IPS DF 6.9 (cell line): ENCODE measurements around the gene ZP2.
"Not testable (repeated sequence)": the region's sequence is repeated elsewhere in the genome, so short reads cannot be mapped to it uniquely, and the experiment has no call there.

Source experiments
- DNase-seq: peaks from one replicate; pipeline ENCODE4 v3.0.0-alpha.2; 2013; ENCODE audit warnings: low read depth, low spot score
- H3K27ac ChIP-seq: one replicate; pipeline ENCODE4 v1.5.1; 2013; ENCODE audit warnings: low read length, control low read depth
- H3K27me3 ChIP-seq: 2 replicates; pipeline ENCODE4 v1.6.1; 2013; ENCODE audit warnings: mild to moderate bottlenecking, low read length; ENCODE audit not compliant: control insufficient read depth, insufficient read depth
- H3K36me3 ChIP-seq: 2 replicates; pipeline ENCODE4 v1.6.1; 2013; ENCODE audit warnings: low read length; ENCODE audit not compliant: control insufficient read depth, insufficient read depth
- H3K4me1 ChIP-seq: 2 replicates; pipeline ENCODE4 v1.6.1; 2013; ENCODE audit warnings: low read length; ENCODE audit not compliant: control insufficient read depth, insufficient read depth
- H3K4me3 ChIP-seq: 2 replicates; pipeline ENCODE4 v1.5.1; 2013; ENCODE audit warnings: mild to moderate bottlenecking, low read length
- H3K9me3 ChIP-seq: 2 replicates; pipeline ENCODE4 v1.6.1; 2013; ENCODE audit warnings: low read length, inconsistent platforms; ENCODE audit not compliant: control insufficient read depth, insufficient read depth
- WGBS: extraction: QIAGEN DNeasy Blood & Tissue Kit; methylation state at CpG from one replicate; pipeline ENCODE4 v1.1.7; 2013; ENCODE audit warnings: mixed read lengths, missing lambda C conversion rate; ENCODE audit not compliant: insufficient read length, insufficient coverage; 5-methylcytosine and 5-hydroxymethylcytosine counted together

ZP2 gene

DNA sequence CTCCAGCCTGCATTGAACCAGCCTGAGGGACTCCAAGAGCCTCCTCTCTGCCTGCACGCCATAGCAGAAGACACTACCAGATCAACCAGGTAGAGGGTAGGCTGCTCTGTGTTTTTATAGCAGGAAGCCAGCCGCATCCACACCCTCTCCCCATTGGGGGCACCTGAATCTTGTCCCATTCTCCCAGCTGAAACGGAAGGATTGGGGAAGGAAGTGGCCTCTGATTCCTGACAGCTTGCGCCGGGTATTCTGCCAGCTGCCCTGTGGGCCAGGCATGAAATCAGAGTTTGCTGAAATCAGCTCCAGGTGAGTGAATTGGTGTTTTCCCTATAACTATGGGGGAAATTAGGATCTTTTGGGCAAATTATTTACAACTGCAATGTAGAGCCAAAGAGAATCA, at the start of gene ZP2:
Gene ZP2 (minus strand): TSS at position 89 of the 400 bp plus-strand sequence. CDS start 27 bp downstream, at position 62.
- Histone ChIP-seq H3K4me1 (no peaks in the 10 kb centered on the region), H3K36me3 (no peaks in the 10 kb centered on the region), H3K9me3 (no peaks in the 10 kb centered on the region), H3K27me3 (no peaks in the 10 kb centered on the region), H3K27ac (no peak within 1 kb of the TSS), H3K4me3 (no peak within 1 kb of the TSS)
- no CpG with 5 or more reads among the region's 5 CpGs for WGBS
- no peak for DNase-seq

DNA sequence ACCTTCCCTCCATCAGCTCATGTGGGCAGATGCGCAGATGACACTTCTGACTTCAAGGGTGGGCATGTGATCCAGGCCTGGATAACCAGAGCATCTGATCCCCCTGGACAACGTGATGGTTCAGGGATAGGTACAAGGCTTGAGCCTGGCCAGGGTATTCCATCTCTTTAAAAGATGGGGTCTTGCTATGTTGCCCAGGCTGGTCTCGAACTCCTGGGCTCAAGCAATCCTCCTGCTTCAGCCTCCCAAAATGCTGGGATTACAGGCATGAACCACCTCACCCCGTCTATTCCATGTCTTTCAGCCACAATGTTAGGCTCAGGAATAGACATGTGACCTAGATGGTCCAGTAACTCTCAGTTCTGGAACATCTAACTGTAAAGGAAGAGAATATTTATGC, 45.9 kb upstream of the ZP2 start:
- no peak overlapping the region for H3K4me3 ChIP-seq
- H3K9me3 ChIP-seq, result no peaks in the 10 kb centered on the region
- no CpG with 5 or more reads among the region's 4 CpGs for WGBS
- no peak for DNase-seq
- H3K36me3 ChIP-seq, result no peaks in the 10 kb centered on the region
- no peak overlapping the region for H3K27ac ChIP-seq
- no peaks in the 10 kb centered on the region for H3K4me1 ChIP-seq
- H3K27me3 ChIP-seq, result no peaks in the 10 kb centered on the region

DNA sequence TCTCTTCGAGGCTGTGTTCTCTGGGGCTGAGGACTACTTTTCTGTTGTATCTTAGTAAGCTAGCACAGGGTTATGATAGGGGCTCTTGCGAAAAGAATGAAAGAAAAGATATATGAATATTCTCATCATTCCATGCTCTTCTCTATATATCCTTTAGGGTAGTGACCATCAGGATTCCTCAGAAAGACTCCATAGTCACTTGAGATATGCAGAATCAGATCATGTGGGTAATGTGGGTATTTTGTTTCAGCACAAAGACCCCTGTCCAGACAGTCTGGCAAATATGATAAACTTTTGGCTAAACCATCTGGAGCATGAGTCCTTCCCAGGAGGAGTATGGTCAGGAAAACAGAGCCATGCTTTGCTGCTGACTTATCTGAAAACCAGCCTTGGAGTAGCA, 45.3 kb upstream of the ZP2 start:
- Histone ChIP-seq H3K4me1 (no peaks in the 10 kb centered on the region), H3K4me3 (no peak overlapping the region), H3K27me3 (no peaks in the 10 kb centered on the region), H3K9me3 (no peaks in the 10 kb centered on the region), H3K36me3 (no peaks in the 10 kb centered on the region), H3K27ac (no peak overlapping the region)
- no peak for DNase-seq
- no CpG with 5 or more reads among the region's 2 CpGs for WGBS

DNA sequence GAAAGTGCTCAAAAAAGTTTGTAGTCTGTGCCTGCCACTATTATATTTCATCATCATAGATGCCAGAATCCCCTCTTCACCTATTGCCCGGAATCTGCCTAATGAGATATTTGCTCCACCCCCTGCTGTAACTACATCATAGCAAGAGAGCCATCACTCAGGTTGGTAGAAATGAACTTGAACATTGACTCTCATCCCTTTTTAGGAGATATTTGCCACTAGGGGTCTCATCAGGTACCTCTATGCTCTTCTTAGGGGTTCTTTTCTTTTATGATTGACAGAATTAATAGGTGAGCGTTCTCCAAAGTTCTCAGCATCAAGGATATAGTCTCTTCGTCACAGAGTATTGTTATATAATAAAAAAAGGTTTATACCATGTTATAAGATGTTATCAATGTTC, 42.1 kb upstream of the ZP2 start:
- no peak overlapping the region for H3K4me3 ChIP-seq
- DNase-seq, result no peak
- no CpG with 5 or more reads among the region's 3 CpGs for WGBS
- no peaks in the 10 kb centered on the region for H3K27me3 ChIP-seq
- H3K36me3 ChIP-seq, result no peaks in the 10 kb centered on the region
- H3K9me3 ChIP-seq, result no peaks in the 10 kb centered on the region
- H3K4me1 ChIP-seq, result no peaks in the 10 kb centered on the region
- no peak overlapping the region for H3K27ac ChIP-seq

DNA sequence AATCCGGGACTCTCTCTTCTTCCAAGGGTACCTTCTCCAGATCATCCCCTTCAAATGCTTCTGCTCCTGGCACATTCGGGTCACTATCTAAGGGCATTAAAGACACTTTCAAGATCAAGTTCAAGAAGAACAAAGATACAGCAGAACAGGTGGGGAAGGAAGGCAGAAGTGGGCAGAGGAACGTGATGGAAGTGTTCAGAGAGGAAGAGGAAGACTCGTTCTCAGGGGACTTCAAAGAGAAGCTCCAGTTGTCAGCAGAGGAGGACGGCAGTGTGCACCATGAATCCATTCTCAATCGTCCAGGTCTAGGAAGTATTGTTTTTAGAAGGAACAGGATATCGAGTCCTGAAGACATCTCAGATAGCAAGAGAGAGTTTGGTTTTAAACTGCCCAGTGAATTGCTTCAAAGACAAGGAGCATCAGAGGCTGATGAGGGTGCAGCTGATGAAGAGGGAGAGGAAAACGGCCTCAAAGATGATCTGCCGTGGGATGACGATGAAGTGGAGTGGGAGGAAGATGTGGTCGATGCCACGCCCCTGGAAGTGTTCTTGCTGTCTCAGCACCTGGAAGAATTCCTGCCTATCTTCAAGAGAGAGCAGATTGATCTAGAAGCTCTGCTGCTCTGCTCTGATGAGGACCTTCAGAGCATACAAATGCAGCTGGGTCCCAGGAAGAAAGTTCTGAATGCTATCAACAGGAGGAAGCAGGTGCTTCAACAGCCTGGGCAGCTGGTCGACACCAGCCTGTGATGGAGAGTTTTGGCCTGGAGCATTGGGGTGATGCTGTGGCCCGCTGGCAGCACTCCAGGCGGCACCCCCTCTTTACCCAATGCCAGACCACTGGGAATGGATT, 38.9 kb upstream of the ZP2 start:
- no peak for DNase-seq
- no peaks in the 10 kb centered on the region for H3K9me3 ChIP-seq
- no CpG with 5 or more reads among the region's 15 CpGs for WGBS
- H3K27ac ChIP-seq, result no peak overlapping the region
- no peaks in the 10 kb centered on the region for H3K36me3 ChIP-seq
- H3K4me1 ChIP-seq, result no peaks in the 10 kb centered on the region
- no peak overlapping the region for H3K4me3 ChIP-seq
- H3K27me3 ChIP-seq, result no peaks in the 10 kb centered on the region

DNA sequence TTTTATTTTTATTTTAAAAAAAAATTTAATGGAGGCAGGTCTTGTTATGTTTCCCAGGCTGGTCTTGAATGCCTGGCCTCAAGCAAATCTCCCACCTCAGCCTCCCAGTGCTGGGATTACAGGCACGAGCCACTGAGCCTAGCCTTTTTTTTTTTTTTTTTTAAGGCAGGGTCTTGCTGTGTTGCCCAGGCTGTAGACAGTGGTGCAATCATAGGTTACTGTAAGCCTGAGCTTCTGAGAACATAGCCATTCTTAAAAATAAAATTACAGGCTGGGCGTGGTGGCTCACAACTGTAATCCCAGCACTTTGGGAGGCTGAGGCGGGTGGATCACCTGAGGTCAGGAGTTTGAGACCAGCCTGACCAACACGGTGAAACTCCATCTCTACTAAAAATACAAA, 36.8 kb upstream of the ZP2 start:
- H3K4me3 ChIP-seq, H3K27me3 ChIP-seq, H3K36me3 ChIP-seq, DNase-seq, H3K4me1 ChIP-seq, H3K27ac ChIP-seq, H3K9me3 ChIP-seq: not testable (repeated sequence)
- no CpG with 5 or more reads among the region's 4 CpGs for WGBS

DNA sequence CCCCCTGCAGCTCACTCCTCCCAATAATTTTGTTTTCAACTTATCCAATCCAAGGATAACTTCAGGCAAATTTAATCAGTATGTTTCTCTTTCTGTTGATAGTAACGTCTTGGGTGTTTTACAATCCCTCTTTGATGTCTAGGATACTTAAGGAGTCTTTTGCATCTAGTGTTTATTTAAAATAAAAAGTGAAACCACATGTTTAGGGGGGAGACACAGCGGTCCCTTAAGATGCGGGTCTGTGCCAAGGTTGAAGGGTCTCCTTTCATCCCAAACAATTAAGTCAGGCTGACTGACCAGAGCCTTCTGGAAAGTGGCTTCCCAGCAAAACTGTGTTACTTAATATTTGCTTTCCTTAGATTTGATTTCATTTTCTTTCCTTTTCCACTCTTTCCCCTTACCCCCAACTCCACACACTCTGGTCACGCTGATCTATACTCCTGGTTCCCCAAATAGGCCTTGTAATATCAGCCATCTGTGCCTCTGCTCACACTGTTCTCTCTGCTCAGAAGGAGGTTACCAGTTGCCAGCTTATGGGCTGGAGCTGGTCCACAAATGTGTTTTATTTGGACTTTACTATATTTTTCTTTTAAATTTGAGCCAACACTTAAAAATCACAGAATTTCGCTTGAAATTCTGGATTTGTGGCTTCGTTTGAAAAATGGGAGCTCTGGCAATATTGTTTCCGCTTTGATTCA, 33.3 kb upstream of the ZP2 start:
- Histone ChIP-seq H3K9me3 (no peaks in the 10 kb centered on the region), H3K27ac (no peak overlapping the region), H3K4me3 (no peak overlapping the region), H3K27me3 (no peaks in the 10 kb centered on the region), H3K4me1 (no peaks in the 10 kb centered on the region), H3K36me3 (no peaks in the 10 kb centered on the region)
- no CpG with 5 or more reads among the region's 7 CpGs for WGBS
- DNase-seq, result no peak

DNA sequence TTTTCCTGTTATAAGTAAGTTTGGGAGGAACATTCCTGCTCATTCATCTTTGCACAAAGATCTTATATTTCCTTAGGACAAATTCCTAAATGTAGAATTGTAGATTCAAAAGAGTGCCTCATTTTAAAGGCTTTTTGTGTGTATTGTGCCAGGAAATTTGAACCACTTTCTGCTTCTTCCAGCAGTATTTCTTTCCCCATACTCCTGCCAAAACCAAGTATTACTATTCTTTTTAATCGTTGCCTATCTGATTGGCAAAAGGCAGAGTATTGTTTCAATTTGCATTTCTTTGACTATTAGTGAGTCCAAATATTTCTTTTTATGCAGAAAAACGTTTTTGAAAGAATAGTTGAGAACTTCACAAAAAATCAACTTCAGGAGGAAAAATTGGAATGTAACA, 31.4 kb upstream of the ZP2 start:
- no peaks in the 10 kb centered on the region for H3K27me3 ChIP-seq
- H3K36me3 ChIP-seq, result no peaks in the 10 kb centered on the region
- no peak for DNase-seq
- H3K9me3 ChIP-seq, result no peaks in the 10 kb centered on the region
- H3K4me3 ChIP-seq, result no peak overlapping the region
- H3K27ac ChIP-seq, result no peak overlapping the region
- WGBS, result no CpG with 5 or more reads among the region's 2 CpGs
- no peaks in the 10 kb centered on the region for H3K4me1 ChIP-seq

DNA sequence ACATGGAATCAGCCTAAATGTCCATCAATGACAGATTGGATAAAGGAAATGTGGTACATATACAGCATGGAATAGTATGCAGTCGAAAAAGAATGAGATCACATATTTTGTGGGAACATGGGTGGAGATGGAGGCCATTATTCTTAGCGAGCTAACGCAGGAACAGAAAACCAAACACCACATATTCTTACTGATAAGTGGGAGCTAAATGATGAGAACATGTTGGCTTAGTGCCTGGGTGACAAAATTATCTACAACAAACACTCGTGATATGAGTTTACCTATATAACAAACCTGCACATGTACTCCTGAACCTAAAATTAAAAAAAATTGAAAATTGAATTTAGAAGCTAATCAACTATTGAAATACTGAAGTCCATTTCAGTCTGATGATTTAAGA, 28.3 kb upstream of the ZP2 start:
- Histone ChIP-seq H3K4me3 (no peak overlapping the region), H3K27ac (no peak overlapping the region), H3K36me3 (no peaks in the 10 kb centered on the region), H3K27me3 (no peaks in the 10 kb centered on the region), H3K4me1 (no peaks in the 10 kb centered on the region), H3K9me3 (no peaks in the 10 kb centered on the region)
- no peak for DNase-seq
- WGBS, result no CpG with 5 or more reads among the region's 4 CpGs

DNA sequence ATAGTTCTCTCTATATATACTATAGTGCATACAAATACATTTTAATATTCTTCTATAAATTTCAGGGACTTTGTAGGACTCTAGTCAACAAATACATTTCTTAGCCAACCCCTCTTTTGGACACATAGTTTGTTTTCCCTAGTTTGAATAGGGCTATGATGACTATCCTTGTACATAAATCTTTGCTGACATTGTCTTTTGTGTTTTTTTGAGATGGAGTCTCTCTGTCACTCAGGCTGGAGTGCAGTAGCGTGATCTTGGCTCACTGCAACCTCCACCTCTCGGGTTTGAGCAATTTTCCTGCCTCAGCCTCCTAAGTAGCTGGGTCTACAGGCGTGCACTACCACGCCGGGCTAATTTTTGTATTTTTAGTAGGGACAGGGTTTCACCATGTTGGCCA, 25.5 kb upstream of the ZP2 start:
- Histone ChIP-seq H3K4me3 (no peak overlapping the region), H3K27ac (no peak overlapping the region), H3K27me3 (no peaks in the 10 kb centered on the region), H3K36me3 (no peaks in the 10 kb centered on the region), H3K9me3 (no peaks in the 10 kb centered on the region), H3K4me1 (no peaks in the 10 kb centered on the region)
- WGBS, result no CpG with 5 or more reads among the region's 5 CpGs
- DNase-seq, result no peak

DNA sequence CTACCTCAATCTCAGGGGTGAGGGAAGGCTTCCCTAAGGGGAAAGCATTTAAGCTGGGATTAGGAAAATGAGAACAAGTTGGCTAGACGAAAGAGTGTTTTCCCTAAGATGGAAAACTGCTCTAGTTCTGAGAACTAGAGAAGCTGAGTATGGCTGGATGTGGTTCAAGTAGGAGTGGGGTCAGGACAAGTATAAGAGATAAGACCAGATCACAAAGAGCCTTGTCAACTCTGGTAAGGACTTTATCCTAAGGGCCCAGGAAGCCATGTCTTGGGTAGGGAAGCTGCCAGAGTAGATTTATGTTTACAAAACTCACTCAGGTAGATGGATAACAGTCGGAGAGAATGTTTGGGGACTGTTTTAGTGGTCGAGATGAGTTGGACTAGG, 23.8 kb upstream of the ZP2 start:
- 100% methylated on average over 2 of the region's 3 CpGs for WGBS
- no peak overlapping the region for H3K27ac ChIP-seq
- no peak for DNase-seq
- no peaks in the 10 kb centered on the region for H3K27me3 ChIP-seq
- no peaks in the 10 kb centered on the region for H3K36me3 ChIP-seq
- no peak overlapping the region for H3K4me3 ChIP-seq
- H3K9me3 ChIP-seq, result no peaks in the 10 kb centered on the region
- no peaks in the 10 kb centered on the region for H3K4me1 ChIP-seq
